ENCODE results near the gene RALGPS2.

The RALGPS2 gene

DNA sequence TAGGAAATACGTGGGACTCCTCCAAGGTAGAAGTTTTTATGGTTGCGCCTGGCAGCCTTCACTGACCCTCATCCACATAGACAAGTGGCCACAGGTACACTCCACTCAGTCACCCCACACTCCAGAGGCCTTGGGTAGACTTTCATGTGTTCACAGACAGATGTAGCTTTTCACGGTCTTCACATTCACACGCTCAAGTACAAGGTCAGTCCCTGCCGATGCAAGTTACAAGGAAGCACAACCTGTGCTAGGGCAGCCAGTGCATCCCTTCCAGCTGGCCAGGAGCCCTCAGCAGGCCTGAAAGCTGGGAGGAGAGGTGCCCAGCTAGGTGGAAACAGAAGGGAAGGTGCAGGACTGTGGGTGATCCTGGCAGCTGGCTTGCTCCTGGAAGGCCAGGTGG is 245.1 kb downstream of the RALGPS2 start:
- DNase-seq = no peak
